Progenitor cell of endocrine pancreas (in vitro differentiated cells): ENCODE data around the gene ZNF836. TPM values are rescaled to one million over a fixed set of nuclear protein-coding genes. Genes with fewer than 3 reads are reported as not detected.

Experiments used
- DNase-seq: peaks from one replicate; pipeline ENCODE4 v3.0.0; 2021; ENCODE audit warnings: low spot score; ENCODE audit not compliant: unreplicated experiment
- H3K27ac Mint-ChIP-seq: 2 replicates; pipeline ENCODE4 v1.8.0; 2021; ENCODE audit warnings: mild to moderate bottlenecking, moderate library complexity, mixed read lengths
- H3K27me3 Mint-ChIP-seq: 2 replicates; pipeline ENCODE4 v1.8.0; 2021; ENCODE audit warnings: mixed read lengths
- H3K36me3 Mint-ChIP-seq: 2 replicates; pipeline ENCODE4 v1.8.0; 2022; ENCODE audit warnings: mixed read lengths; ENCODE audit not compliant: insufficient read depth
- H3K4me1 Mint-ChIP-seq: 2 replicates; pipeline ENCODE4 v1.8.0; 2021; ENCODE audit warnings: low read depth, mixed read lengths
- H3K4me3 Mint-ChIP-seq: 2 replicates; pipeline ENCODE4 v1.8.0; 2021; ENCODE audit warnings: low read depth, mild to moderate bottlenecking, moderate library complexity, mixed read lengths
- H3K9me3 Mint-ChIP-seq: 2 replicates; pipeline ENCODE4 v1.8.0; 2021; ENCODE audit warnings: low read depth, mixed read lengths
- CTCF ChIP-seq: fragments of 200-600 bp; sonication (generic); IDR thresholded peaks from one replicate; pipeline ENCODE4 v1.5.0; 2021; ENCODE audit warnings: antibody characterized with exemption, mild to moderate bottlenecking; ENCODE audit not compliant: unreplicated experiment
- total RNA-seq: library from RNA; stranded (reverse); gene quantifications from 2 replicates; pipeline ENCODE4 v1.2.1, GENCODE V29; 2021

ZNF836 gene
- total RNA-seq, 1 donor from 2014 or later: 32.6 TPM

GRCh38 chr19:52139252-52140031 lies 32.0 kb downstream of the ZNF836 start, which contains the start of gene ZNF616:
Gene ZNF616 (minus strand): TSS chr19:52139938. CDS start chr19:52130512, 9,426 bp downstream.
- H3K27me3 Mint-ChIP-seq: no peaks in the 10 kb centered on the region
- peaks cover 13% of the 10 kb centered on the region for H3K4me1 Mint-ChIP-seq
- peaks cover 39% of the 10 kb centered on the region for H3K36me3 Mint-ChIP-seq
- peak within 1 kb of the TSS; percentile 99 for H3K27ac Mint-ChIP-seq
- peak; percentile 80 for TF ChIP-seq CTCF
- peak within 1 kb of the TSS; percentile 96 for H3K4me3 Mint-ChIP-seq
- H3K9me3 Mint-ChIP-seq: peaks cover 27% of the 10 kb centered on the region
- DNase-seq: peak; percentile 80

- H3K9me3 Mint-ChIP-seq: peaks cover 28% of the 10 kb centered on the region
- H3K4me3 Mint-ChIP-seq: peak overlapping the region; percentile 96
- H3K27me3 Mint-ChIP-seq: no peaks in the 10 kb centered on the region
- peak overlapping the region; percentile 99 for H3K27ac Mint-ChIP-seq
- H3K4me1 Mint-ChIP-seq: peaks cover 13% of the 10 kb centered on the region
- peaks cover 44% of the 10 kb centered on the region for H3K36me3 Mint-ChIP-seq
- no peak for DNase-seq
- TF ChIP-seq CTCF: no peak
Observed at GRCh38 chr19:52138983-52139251, 32.5 kb downstream of the ZNF836 start.

GRCh38 chr19:52138278-52138982 lies 33.0 kb downstream of the ZNF836 start:
- H3K4me3 Mint-ChIP-seq: peak overlapping the region; percentile 96
- H3K9me3 Mint-ChIP-seq: peaks cover 30% of the 10 kb centered on the region
- no peaks in the 10 kb centered on the region for H3K27me3 Mint-ChIP-seq
- H3K27ac Mint-ChIP-seq: peak overlapping the region; percentile 99
- peaks cover 47% of the 10 kb centered on the region for H3K36me3 Mint-ChIP-seq
- no peak for TF ChIP-seq CTCF
- peaks cover 13% of the 10 kb centered on the region for H3K4me1 Mint-ChIP-seq
- peak; percentile 25 for DNase-seq

- Mint-ChIP-seq H3K27ac (no peak overlapping the region), H3K4me1 (no peaks in the 10 kb centered on the region), H3K27me3 (no peaks in the 10 kb centered on the region), H3K4me3 (no peak overlapping the region), H3K9me3 (peaks cover 69% of the 10 kb centered on the region), H3K36me3 (peaks cover 95% of the 10 kb centered on the region)
- no peak for TF ChIP-seq CTCF
- no peak for DNase-seq
Observed at GRCh38 chr19:52120286-52120685, 51.1 kb downstream of the ZNF836 start.

GRCh38 chr19:52115526-52116053 lies 55.8 kb downstream of the ZNF836 start:
- peak overlapping the region; percentile 23 for H3K27ac Mint-ChIP-seq
- H3K4me3 Mint-ChIP-seq: no peak overlapping the region
- peaks cover 82% of the 10 kb centered on the region for H3K36me3 Mint-ChIP-seq
- DNase-seq: no peak
- H3K4me1 Mint-ChIP-seq: no peaks in the 10 kb centered on the region
- peaks cover 75% of the 10 kb centered on the region for H3K9me3 Mint-ChIP-seq
- TF ChIP-seq CTCF: no peak
- no peaks in the 10 kb centered on the region for H3K27me3 Mint-ChIP-seq
